Measurements from ENCODE around the gene RABL3.

RABL3 gene

DNA sequence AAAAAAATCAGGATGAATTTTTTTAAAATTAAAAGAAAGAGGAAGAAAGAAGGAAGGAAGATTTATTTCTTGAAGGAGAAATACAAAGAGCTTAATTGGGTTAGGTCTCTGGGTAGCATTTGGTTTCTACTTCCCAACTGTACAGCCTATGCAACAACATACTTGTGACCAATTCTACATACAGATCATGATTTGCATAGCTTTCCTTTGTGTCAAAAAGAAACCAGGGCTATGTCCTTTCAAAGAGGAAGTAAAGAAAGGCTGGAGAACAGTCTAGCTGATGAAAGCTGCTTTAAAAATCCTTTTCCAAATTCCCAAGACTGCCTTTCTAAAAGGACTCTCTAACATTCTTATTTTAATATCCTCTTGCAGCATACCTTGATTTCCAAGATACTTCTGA lies 54.2 kb downstream of the RABL3 start:
- no peak overlapping the region for H3K4me3 ChIP-seq (ENCODE audit: control insufficient read depth, low read depth, low read length)
- TF ChIP-seq, protein P1, sequence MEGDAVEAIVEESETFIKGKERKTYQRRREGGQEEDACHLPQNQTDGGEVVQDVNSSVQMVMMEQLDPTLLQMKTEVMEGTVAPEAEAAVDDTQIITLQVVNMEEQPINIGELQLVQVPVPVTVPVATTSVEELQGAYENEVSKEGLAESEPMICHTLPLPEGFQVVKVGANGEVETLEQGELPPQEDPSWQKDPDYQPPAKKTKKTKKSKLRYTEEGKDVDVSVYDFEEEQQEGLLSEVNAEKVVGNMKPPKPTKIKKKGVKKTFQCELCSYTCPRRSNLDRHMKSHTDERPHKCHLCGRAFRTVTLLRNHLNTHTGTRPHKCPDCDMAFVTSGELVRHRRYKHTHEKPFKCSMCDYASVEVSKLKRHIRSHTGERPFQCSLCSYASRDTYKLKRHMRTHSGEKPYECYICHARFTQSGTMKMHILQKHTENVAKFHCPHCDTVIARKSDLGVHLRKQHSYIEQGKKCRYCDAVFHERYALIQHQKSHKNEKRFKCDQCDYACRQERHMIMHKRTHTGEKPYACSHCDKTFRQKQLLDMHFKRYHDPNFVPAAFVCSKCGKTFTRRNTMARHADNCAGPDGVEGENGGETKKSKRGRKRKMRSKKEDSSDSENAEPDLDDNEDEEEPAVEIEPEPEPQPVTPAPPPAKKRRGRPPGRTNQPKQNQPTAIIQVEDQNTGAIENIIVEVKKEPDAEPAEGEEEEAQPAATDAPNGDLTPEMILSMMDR (conservative IDR thresholded peaks at IDR 0.05; ENCODE audit: control insufficient read depth, insufficient read depth, low read depth, low read length): no peak
- DNase-seq (ENCODE audit: low read depth): peak; percentile 28

DNA sequence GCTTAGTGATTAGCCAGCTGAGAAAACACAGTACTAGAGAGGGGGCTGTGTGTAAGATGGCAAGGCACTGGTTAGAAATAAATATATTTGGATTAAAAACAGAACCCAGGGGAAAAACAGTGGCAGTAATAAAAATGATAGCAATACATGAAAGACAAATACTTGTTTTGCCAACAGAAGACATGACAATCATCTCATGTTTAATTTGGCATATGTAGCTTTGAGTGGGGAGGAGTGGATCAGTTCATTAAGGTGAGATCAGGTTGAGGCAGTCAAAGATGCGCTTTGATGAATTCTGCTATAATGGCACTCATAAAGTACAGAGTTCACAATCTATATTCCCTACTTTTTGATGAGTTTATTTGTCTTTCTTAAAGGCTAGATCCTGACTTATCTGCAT lies 56.9 kb downstream of the RABL3 start:
- TF ChIP-seq, protein P1 (conservative IDR thresholded peaks at IDR 0.05; ENCODE audit: control insufficient read depth, insufficient read depth, low read depth, low read length): no peak
- no peak for DNase-seq (ENCODE audit: low read depth)
- no peak overlapping the region for H3K4me3 ChIP-seq (ENCODE audit: control insufficient read depth, low read depth, low read length)

DNA sequence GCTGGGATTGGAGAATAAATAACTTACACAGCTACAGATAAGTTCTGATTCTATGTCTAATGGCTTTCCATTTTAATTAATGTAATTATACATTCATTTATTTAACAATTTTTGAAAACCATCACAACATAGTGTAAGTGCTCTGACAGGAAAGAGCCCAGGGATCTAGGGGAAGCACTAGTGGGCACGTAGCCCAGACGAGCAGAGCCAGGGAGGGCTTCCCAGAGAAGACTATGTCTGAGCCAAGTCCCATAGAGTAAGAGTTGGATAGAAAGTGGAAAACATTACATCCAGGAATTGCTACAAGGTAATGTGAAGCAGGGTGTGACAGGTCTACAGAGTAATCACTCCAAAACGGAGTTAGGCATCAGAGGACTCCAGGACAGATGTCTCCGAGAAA lies 57.4 kb downstream of the RABL3 start:
- H3K4me3 ChIP-seq (ENCODE audit: control insufficient read depth, low read depth, low read length): no peak overlapping the region
- no peak for DNase-seq (ENCODE audit: low read depth)
- TF ChIP-seq, protein P1 (conservative IDR thresholded peaks at IDR 0.05; ENCODE audit: control insufficient read depth, insufficient read depth, low read depth, low read length): no peak

DNA sequence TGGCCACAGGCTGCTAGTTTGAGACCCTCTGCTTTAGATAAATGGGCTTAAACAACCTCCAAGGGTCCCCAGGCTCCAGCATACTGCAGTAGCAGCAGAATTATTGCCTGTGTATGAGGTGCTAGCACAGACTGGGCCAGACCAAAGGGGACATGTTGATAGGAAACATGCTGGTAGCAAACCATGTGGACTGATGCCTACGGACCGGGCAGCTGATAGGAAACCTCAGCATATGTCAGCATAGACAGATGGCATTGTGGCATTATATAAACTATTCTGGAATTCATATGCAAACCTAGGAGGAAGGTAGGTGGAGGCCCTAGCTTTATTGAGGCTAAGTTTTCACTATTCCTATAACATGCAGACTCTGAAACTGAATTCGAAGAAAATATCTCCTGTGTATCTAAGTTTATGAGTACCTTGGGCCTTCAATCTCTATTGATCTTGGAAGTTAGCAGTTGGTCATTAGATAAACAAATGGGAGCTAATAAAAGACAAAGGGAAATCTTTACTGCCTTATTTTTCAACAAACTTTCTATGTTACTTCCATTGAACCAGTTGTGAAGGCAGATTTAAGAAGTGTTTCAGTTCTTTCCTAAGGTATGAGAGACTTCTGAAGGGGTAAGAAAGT lies 58.5 kb downstream of the RABL3 start:
- TF ChIP-seq, protein P1 (conservative IDR thresholded peaks at IDR 0.05; ENCODE audit: control insufficient read depth, insufficient read depth, low read depth, low read length): no peak
- no peak for DNase-seq (ENCODE audit: low read depth)
- no peak overlapping the region for H3K4me3 ChIP-seq (ENCODE audit: control insufficient read depth, low read depth, low read length)

DNA sequence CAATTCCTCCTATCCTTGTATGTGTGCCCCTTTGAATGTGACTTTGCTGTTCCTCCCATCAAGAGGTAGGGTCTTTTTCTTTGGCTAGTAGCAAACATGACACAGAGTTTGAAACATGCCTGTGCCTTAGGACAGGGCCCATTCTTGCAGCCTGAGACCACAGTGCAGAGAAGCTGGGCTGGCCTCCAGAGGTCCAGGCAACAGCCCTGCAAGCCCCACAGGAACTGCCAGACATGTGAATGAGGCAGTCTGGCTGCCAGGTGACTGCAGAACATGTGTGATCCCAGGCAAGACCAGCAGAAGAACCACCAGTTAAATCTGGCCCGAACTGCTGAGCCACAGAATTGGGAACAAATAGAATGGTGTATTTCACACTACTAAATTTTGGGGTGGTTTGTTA lies 59.1 kb downstream of the RABL3 start:
- DNase-seq (ENCODE audit: low read depth): peak; percentile 17
- TF ChIP-seq, protein P1 (conservative IDR thresholded peaks at IDR 0.05; ENCODE audit: control insufficient read depth, insufficient read depth, low read depth, low read length): no peak
- H3K4me3 ChIP-seq (ENCODE audit: control insufficient read depth, low read depth, low read length): no peak overlapping the region

DNA sequence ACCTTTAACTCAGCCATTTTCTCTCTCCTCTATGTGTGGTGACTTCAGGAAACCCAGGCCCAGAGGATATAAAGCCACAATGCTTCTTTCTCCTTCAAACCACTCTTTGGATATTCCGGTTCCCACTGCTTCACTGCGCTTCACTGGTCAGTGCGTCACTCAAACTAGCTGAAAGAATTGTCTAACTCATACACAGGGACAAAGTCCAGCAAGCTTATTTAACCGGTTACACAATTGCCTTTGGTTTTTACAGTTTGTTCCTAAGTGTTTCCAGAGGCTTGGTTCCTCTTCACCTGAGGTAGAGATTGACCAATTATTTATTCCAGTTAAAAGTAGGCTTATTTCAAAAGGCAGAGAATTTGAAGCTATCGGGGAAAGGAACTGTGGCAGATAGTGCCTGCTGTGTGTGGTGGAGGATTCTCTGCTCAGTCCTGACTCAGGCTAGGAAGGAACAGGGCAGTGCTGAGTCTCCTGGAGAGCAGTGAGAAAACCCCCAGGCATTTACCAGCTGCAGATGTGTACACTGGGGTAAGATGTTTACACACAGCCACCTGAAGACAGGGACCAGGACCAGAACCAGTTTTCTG lies 60.1 kb downstream of the RABL3 start, which contains the start of gene HGD:
Gene HGD, minus strand, starts transcription at position 145 of the 587 bp plus-strand sequence. Its CDS starts 128 bp downstream, at position 17.
- DNase-seq (ENCODE audit: low read depth): no peak
- H3K4me3 ChIP-seq (ENCODE audit: control insufficient read depth, low read depth, low read length): no peak within 1 kb of the TSS
- TF ChIP-seq, protein P1 (conservative IDR thresholded peaks at IDR 0.05; ENCODE audit: control insufficient read depth, insufficient read depth, low read depth, low read length): no peak

All from fibroblast of mammary gland (primary cell).